SW 1271 (cell line): ENCODE data around the gene DERA.
"Not testable (repeated sequence)": the region's sequence is repeated elsewhere in the genome, so short reads cannot be mapped to it uniquely, and the experiment has no call there.

Experiments
- DNase-seq, 2 experiments: peaks; one replicate each; lab custom pipeline; 2025; lab: John Stamatoyannopoulos, UW

Gene DERA

GRCh38 chr12:15910864-15911721 is at the start of gene DERA:
DERA (plus strand) TSS chr12:15911332; CDS start chr12:15911384, 52 bp downstream.
- peak; percentile 45 to 80 for DNase-seq

GRCh38 chr12:15861404-15861803 is 49.7 kb upstream of the DERA start:
- DNase-seq: no peak

- DNase-seq: no peak
Measured at GRCh38 chr12:15862840-15863239, 48.3 kb upstream of the DERA start.

- no peak for DNase-seq
Measured at GRCh38 chr12:15863372-15863771, 47.8 kb upstream of the DERA start.

GRCh38 chr12:15863984-15864383 is 47.1 kb upstream of the DERA start:
- no peak for DNase-seq

GRCh38 chr12:15868186-15868585 is 42.9 kb upstream of the DERA start:
- DNase-seq: no peak

GRCh38 chr12:15873556-15873955 is 37.6 kb upstream of the DERA start:
- DNase-seq: no peak

- not testable (repeated sequence) for DNase-seq
Measured at GRCh38 chr12:15874556-15875145, 36.5 kb upstream of the DERA start.

- DNase-seq: no peak
Measured at GRCh38 chr12:15875863-15876262, 35.3 kb upstream of the DERA start.

GRCh38 chr12:15879413-15879812 is 31.7 kb upstream of the DERA start:
- no peak for DNase-seq

GRCh38 chr12:15880721-15881120 is 30.4 kb upstream of the DERA start:
- no peak for DNase-seq

GRCh38 chr12:15882118-15882971 is 28.8 kb upstream of the DERA start, which contains the start of gene STRAP:
STRAP (plus strand) TSS chr12:15882387; CDS start chr12:15882708, 321 bp downstream.
- peak; percentile 92 to 99 for DNase-seq

GRCh38 chr12:15883536-15883935 is 27.6 kb upstream of the DERA start:
- DNase-seq: no peak

GRCh38 chr12:15886372-15887042 is 24.6 kb upstream of the DERA start:
- DNase-seq: no peak

- DNase-seq: no peak
Measured at GRCh38 chr12:15887043-15887817, 23.9 kb upstream of the DERA start.

- no peak for DNase-seq
Measured at GRCh38 chr12:15892645-15893259, 18.4 kb upstream of the DERA start.

GRCh38 chr12:15893260-15893659 is 17.9 kb upstream of the DERA start:
- no peak for DNase-seq

GRCh38 chr12:15896867-15897266 is 14.3 kb upstream of the DERA start:
- no peak for DNase-seq

- DNase-seq: no peak
Measured at GRCh38 chr12:15897433-15897832, 13.7 kb upstream of the DERA start.

GRCh38 chr12:15899282-15899870 is 11.8 kb upstream of the DERA start:
- DNase-seq: peak in 1 of 2 experiments; percentile 59
